HG03575 (cell line): Measurements from ENCODE around the gene CLDN20.

Source experiments
- ATAC-seq: cut with Tn5 transposase; IDR thresholded peaks from one replicate; pipeline ENCODE4 v1.9.1; 2021; ENCODE audit not compliant: unreplicated experiment, insufficient number of reproducible peaks, low FRiP score; ENCODE audit errors: extremely low read depth

Gene CLDN20

DNA sequence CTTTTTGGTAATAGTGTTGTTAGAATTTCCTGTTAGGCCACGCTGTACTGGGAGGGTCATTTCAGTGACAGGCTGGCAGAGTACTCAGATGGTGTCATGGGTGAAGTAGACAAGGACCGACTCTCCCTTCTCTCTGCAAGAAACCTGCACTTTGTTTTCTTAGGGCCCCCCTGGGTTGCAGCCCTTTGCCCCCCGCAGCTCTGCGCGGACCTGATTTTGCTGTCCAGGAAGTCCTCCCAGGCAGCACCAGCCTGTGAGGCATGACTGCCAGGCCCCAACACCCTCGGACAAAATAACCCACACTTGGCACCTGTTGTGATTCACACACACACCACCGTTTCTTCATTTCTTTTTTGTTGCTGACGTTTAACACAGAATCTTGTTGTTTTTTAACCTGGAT lies 21.8 kb upstream of the CLDN20 start:
- ATAC-seq, result no peak

DNA sequence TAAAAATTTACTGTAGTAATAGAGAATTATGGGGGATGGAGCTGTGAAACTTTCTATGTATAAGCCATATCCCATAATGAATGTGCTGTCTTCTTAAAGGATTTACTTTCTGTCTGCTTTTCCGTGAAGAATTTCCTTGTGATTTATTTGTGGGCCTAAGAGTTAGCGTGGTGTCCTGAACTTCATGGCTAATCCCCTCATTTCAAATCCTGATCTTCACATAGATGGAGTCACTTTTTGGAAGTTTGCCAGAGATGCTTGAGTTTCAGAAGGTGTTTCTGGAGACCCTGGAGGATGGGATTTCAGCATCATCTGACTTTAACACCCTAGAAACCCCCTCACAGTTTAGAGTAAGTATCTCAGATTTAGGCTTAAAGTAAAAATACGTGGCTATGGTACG lies 19.4 kb upstream of the CLDN20 start:
- no peak for ATAC-seq

DNA sequence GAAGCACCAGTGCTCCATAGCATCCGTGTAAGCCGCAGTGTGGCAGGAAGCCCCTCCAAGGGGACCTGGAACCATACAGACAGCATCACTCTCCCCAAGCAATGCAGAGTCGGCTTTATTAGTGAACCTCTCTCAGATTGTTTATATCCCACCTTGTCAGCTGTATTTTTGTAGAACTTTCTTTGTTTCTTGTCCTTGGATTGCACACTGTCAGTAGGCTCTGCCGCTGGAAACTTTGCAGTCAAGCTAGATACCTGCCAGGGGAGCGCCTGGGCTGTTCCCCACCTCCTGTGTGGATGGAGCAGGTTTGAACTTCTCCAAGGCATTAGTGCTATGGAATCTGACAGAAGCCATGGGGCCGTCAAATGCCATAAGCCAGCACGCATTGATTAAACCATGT lies 18.6 kb upstream of the CLDN20 start:
- ATAC-seq, result no peak

DNA sequence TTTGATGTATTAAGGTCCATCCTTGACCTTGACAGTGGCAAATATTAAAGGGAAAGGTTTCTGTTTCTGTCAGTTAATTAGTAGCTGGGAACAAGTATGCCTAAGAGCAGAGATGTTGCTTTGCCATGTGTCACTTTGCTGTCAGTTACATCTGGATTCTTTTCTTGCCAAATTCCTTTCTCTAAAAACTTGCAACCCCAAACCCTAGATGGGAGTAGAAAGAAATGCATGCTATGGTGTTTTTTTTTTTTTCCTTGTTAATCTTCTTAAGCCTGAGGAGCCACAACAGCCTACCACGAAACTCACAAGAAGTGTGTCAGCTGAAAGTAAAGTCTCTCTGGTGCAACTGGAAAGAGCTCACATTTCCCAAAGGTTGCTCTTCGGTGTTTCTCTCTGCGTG lies 18.0 kb upstream of the CLDN20 start:
- ATAC-seq, result no peak

DNA sequence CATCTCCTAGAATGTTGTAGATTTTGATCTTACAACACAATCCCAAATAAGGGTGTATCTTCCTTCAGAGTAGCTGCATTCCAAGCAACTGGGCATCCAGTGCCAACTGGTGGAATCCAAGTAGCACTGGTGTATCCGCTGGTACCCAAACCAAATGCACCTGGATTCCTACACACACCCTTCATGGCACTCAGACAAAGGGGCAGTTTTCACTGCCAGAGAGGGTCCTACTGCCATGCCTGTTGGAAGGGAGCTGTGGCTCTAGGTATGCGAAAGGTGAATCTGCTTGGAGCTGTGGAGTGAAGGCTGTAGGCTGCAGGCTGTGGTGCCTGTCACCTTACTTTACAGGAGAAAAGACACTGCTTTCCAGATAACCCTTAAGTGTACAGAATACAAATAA lies 17.0 kb upstream of the CLDN20 start:
- no peak for ATAC-seq

DNA sequence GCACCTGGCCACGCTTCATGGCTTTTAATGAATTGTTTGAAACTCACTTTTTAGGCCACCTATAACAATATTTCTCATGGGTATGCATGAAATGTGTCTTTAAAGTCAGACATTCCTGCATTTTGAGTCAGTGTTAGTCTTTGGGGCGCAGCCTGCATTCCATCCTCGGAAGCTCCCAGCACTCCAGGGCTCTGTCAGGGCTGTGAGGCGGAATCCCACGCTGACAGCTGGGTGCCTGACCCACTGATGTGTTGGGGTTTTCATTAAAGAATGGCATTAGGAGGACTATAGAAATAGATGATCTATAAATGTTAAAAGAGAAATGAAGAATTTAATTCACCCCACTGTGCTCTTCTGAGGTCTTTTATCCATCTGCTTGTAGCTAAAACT lies 16.2 kb upstream of the CLDN20 start:
- ATAC-seq, result no peak

DNA sequence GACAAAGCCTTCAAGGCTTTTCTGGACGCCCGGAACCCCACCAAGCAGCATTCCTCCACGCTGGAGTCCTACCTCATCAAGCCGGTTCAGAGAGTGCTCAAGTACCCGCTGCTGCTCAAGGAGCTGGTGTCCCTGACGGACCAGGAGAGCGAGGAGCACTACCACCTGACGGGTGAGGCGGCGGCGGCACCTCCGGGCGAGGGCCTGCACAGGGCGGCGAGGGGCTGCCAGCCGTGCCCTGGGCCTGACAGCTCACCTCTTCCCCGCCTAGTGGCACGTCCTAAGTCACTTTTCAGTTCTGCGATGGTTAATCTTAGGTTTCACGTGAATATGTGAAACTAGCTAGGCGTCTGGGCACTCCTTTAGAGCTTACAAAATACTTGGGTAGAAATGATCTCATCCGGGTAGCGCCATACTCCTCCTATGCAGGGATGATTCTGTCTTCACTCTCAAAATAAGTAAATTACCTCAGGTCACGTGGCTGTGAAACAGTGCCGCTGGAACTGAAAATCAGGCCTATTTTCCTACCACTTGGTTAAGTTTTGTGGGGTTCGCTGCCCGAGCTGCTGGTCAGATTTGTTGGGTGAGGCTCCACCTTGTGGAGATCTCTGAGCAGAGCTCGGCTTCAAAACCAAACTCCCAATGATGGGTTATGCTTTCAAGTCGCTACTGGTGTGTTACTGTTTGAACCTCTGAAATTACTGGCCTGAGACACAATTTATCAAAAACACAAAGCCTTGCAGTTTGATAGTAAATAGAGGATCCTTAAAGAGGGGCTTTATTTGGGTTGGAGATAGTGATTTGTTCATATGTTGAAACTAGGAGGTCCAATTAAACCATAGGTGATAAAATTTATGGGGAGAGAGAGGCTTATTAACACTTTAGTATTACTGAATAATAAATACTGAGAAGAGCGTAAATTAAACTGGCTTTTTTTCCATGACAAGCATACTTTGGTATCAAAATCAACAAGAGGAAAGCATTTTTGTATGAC lies 15.5 kb upstream of the CLDN20 start:
- ATAC-seq, result no peak

DNA sequence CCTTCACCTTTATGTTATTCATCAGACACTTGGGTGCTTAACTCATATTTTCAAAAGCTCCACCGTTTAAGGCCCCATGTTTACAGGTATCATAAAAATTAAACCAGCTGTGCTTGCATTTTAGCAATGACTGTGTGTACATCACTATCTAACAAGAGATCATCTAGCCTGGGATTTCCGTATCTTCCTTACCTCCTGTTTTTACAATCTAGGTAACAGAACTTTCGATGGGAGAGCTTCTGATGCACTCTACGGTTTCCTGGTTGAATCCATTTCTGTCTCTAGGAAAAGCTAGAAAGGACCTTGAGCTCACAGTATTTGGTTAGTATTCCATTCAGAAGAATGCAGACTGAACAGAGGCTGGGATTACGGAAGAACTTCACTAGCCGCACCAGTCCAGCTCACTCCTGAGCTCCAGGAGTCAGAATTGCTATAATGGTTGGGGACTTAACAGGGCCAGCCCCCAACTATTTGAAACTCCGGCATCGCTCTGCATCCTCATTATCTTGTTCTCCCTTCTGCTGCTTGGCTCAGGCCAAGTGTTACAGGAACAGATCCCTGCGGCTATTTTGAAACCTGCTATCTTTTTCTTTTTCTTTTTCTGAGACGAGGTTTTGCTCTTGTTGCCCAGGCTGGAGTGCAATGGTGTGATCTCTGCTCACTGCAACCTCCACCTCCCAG lies 13.0 kb upstream of the CLDN20 start:
- no peak for ATAC-seq

DNA sequence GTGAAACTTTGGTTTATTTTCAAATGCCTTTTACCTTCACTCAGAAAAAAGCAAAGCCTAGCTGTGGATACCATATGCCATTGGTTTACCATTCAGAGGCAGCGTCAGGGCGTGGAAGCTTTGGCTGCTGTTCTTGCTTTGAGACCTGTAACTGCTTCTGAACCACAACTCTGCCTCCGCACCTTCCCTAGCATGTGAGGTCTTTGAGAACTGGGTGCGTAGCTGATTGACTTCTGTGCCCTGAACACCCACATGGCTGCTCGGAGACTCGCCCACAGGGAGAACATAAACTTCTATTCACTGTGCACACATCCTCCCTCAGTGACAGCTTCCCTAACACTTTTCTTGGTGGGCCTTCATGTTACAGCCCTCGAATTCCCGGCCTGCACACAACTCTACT lies 11.2 kb upstream of the CLDN20 start:
- ATAC-seq, result no peak

DNA sequence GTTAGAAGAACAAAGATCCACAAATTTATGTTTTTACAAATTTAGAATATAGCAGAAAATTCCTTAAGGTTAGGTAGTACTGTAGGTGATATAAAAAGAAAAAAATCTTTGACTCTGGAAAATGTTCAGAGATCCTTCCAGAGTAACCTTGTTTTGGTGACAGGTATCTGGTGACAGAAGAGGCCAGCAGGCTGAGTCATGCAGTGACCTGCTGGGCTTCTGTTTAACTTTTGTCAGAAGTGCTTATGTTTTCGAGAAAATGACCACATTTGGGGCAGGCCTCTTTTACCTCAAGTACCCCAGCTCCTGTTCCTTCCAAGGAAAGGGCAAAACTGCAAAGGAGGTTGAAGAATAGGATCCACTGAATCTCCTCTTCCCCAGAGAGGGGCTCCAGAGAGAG lies 10.5 kb upstream of the CLDN20 start:
- no peak for ATAC-seq

DNA sequence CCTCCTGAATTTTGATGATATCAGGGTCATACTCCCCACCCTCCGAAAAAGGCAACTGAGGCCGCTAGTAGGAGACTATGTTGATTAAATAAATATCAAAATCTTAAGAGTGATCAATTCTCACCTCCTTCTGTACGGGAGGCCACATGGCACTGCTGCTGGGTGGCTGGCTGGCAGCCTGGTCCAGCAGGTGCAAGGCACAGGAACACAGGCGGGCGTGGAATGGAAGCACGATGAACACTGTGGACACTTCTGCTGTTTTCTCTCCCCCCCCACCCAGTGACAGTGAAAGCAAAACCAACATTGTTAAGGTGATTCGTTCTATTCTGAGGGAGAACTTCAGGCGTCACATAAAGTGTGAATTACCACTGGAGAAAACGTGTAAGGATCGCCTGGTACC lies 9.7 kb upstream of the CLDN20 start:
- ATAC-seq, result no peak

DNA sequence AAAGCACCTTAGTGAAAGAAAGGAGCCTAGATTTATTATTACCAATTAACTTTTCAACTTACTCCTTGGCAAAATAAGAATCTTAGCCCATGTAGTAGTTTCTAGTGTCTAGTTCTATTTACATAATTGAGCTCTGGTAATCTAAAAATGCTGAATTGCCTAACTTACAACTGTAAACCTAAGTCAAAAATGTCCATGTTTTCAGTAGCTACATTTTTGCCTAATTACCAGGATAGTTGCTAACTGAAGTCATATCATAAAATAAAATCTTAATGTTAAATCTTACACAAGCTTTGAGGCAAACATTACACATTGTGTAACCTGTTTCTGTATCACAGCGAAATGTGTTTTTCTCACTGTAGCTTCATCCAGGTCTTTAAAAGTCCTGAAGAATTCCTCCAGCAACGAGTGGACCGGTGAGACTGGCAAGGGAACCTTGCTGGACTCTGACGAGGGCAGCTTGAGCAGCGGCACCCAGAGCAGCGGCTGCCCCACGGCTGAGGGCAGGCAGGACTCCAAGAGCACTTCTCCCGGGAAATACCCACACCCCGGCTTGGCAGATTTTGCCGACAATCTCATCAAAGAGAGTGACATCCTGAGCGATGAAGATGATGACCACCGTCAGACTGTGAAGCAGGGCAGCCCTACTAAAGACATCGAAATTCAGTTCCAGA lies 7.6 kb upstream of the CLDN20 start:
- no peak for ATAC-seq

DNA sequence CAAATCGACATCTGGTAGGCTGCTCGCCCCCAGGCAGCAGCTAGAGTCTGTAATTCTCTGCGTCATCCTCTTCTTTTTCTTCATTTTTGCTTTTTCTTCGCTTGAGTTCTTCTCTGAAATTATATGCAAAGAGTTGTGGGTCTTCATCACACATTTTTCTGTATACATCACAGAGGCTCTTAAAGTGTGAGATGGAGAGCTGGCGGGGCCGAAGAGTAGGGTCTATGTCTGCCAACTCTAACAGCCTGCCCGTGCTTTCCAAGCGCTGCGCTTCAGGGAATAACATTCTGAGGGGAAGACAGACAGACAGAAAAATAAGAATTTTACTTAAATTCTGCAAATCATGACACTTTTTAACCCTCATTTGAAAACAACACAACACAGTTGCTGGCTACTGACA lies 6.0 kb upstream of the CLDN20 start:
- no peak for ATAC-seq

DNA sequence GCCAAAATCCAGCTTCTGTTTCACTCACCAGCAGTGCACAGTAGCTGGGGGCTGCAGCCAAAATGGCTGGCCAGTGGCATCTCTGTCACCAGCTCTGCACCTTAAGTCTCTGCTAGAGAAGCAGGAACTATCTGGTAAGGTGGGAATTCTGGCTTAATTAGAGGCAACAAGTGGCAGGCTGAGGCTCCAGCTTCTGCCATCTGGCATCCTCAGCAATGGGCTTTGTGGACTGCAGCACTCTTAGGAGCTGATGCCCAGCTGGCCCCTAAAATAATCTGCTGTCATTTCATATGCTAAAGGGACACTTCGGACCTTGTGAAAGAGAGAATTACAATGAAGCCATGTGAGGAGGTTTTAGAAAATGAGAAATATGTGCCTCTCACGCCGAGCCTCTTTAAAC lies 4.6 kb upstream of the CLDN20 start:
- no peak for ATAC-seq

DNA sequence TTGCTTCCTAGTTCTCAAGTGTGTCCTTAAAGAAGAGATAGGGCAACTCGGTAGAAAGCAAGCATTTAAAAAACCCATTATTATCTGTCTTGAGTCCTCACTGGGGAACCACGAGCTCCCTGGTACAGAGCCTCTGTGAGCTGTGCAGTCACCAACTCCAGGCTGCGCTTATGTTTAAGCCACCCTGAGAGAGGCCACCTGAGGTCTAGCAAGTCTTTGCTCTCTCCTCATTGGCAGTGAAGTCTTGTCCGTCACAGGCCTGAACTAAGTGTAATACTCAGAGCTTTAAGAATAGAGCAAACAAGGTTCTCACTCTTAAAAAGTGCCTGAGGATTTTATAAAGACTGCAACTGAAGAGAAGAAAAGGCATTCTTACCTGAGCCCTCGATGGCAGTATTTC lies 3.9 kb upstream of the CLDN20 start:
- ATAC-seq, result no peak

DNA sequence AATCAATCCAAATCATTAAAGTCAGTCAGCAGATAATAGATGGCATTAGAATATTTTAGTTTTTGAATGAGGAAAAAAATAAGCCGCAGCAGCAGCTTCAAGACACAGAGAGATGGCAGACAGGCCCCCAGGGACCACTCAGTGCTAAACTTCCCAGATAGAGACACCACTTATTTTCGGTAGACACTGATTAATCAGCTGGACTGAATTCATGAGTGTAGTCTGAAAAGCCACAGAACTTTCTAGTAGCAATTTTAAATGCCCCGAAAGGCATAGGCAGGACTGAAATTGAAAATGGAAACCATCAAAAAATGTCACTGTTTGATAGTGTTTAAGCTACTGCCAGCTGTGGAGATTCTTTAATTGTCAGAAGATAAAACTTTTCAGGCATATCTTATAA lies 3.1 kb upstream of the CLDN20 start:
- no peak for ATAC-seq

DNA sequence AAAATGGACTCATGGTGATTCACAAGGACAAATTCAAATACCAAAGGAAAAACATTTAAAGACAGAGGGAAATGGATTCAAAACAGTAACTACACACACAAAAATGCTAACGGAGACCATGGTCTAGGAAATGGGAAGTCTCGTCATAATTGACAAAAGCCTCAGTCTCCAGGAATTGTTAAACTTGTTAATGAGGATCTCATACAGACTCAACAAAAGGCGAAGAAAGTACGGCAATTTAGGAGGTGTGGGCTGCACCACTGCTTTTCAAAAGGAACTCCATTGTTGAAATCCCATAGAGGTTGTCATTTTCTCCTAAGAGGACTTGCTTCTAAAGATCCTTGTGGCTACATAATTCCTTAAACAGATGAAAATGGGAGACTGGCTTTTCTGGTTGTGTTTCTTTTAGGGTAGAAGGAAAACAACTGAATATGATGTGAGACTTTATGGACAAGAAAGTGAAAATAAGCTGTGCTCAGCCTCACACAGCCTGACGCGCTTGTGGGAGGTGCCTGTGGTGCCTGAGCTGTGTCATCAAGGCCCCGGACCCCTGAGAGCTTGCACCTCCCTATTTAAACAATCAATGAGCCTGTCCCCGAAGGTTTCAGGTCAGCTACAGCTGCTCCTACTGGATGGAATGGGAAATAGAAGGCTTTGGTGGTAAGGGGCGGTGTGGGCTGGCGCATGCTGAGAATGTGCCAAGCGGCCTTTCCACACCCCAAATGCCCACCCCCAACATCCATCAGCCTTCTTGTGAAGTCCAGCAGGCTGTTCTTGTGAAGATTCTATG lies 2.5 kb upstream of the CLDN20 start:
- ATAC-seq, result no peak

DNA sequence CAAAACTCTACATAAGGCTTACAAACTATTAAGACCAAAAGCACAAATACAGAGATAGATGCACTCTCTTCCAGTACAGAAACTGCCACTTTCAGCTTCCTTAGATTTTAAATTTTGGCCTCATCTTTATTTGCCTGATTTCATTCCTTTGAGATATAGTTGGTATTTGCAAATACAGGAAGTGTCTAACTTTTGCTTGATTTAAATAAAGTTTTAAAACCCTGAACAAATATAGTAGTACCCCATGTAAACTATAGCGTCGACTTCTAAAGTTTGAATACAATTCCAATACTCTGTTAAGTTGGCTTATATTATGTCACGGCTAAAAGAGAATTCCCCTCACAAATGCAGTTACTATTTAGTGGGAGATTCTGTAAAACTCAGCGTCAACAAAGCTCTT lies 1.2 kb upstream of the CLDN20 start:
- ATAC-seq, result no peak

DNA sequence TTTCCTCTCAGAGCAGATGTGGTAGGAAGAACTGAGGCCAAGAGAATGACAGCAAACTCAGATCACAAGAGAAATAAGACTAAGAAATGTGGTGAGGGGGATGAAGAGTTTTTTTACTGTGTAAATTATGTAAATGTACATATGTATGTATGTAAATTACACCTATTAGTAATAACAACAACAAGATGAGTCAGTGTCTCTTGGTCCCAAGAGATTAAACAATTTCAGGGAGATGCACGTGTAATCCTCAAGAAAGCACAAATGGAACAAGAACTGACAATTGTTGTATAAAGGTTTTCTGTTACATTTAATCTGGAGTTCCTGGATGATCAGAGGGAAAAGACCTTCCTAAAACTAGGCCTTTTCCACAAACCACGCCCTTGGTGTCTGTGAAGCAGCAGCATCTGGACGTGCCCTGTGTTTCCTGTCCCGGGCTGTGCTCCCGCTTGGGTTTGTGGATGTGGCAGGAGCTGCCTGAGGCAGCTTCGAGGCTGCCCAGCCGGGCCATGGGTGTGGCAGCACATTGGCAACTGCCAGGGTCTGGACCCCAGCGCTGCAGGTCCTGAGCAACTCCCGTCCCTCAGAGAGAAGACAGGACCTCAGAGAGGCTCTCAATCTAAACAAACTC lies 994 bp downstream of the CLDN20 start:
- ATAC-seq, result no peak
